HG03039 (cell line): ENCODE measurements around the gene MACROD1.

Experiments
- ATAC-seq: cut with Tn5 transposase; IDR thresholded peaks from one replicate; pipeline ENCODE4 v1.9.1; 2021; ENCODE audit warnings: mild to moderate bottlenecking, moderate library complexity; ENCODE audit not compliant: unreplicated experiment

The MACROD1 gene

GRCh38 chr11:64020976-64021756 is 144.7 kb downstream of the MACROD1 start:
- no peak for ATAC-seq

GRCh38 chr11:64019106-64020037 is 146.5 kb downstream of the MACROD1 start:
- ATAC-seq: no peak

GRCh38 chr11:64018310-64018709 is 147.6 kb downstream of the MACROD1 start:
- no peak for ATAC-seq

- ATAC-seq: no peak
Measured at GRCh38 chr11:64017945-64018224, 148.0 kb downstream of the MACROD1 start.

- ATAC-seq: no peak
Measured at GRCh38 chr11:64015935-64016845, 149.7 kb downstream of the MACROD1 start.

GRCh38 chr11:64015510-64015909 is 150.4 kb downstream of the MACROD1 start:
- no peak for ATAC-seq

- ATAC-seq: no peak
Measured at GRCh38 chr11:64014356-64014755, 151.6 kb downstream of the MACROD1 start.

GRCh38 chr11:64013141-64013896 is 152.6 kb downstream of the MACROD1 start:
- ATAC-seq: no peak

GRCh38 chr11:64011371-64011770 is 154.5 kb downstream of the MACROD1 start:
- no peak for ATAC-seq

- ATAC-seq: no peak
Measured at GRCh38 chr11:64010783-64011182, 155.1 kb downstream of the MACROD1 start.

- no peak for ATAC-seq
Measured at GRCh38 chr11:64009710-64010109, 156.2 kb downstream of the MACROD1 start.

GRCh38 chr11:64008914-64009633 is 156.8 kb downstream of the MACROD1 start:
- ATAC-seq: no peak

GRCh38 chr11:64008283-64008913 is 157.5 kb downstream of the MACROD1 start:
- no peak for ATAC-seq

- ATAC-seq: no peak
Measured at GRCh38 chr11:64007629-64008282, 158.2 kb downstream of the MACROD1 start.

GRCh38 chr11:64007160-64007628 is 158.7 kb downstream of the MACROD1 start:
- no peak for ATAC-seq

- no peak for ATAC-seq
Measured at GRCh38 chr11:64006398-64006797, 159.5 kb downstream of the MACROD1 start.

GRCh38 chr11:64005691-64006090 is 160.2 kb downstream of the MACROD1 start:
- no peak for ATAC-seq

GRCh38 chr11:64004590-64004984 is 161.3 kb downstream of the MACROD1 start:
- ATAC-seq: no peak
